Measurements from ENCODE around the gene CCDC117.
"Not testable (repeated sequence)": the region's sequence is repeated elsewhere in the genome, so short reads cannot be mapped to it uniquely, and the experiment has no call there.

CCDC117 gene

DNA sequence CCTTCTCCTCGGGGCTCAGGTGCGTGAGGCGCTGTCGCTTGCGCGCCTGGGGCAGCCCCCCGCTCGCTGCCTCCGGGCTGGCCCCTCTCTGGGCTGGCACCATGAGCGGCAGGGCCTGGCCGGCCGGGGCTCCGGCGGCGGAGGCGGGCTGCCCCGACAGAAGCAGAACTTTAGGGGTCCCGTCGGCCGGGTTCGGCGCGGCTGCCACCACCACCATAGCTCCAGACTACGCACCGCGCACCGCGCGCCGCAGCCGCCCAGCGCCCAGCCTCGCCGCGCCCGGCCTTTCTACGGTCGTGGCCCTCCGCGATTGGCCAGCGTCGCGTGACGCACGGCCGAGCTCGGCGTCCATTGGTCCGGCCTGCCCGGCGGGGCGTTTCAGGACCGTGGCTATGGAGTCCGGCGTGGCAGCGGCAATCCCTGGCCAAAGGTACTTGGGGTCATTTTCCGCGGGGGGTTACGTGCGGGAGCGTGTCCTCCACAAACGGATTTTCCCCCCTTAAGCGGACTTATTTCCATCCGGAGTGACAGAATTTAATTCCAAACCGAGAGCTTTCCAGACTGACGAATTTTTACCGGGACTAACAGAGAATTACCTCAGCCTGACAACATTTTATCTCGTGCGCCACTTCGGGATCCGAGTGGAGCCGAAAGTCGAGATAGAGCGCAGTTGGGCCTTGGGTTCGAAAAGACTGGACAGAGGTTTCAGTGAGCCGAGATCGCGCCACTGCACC is 28.0 kb downstream of the CCDC117 start, which contains the start of gene XBP1:
XBP1 (minus strand) TSS at position 262 of the 734 bp plus-strand sequence.
- TF ChIP-seq, protein P1, sequence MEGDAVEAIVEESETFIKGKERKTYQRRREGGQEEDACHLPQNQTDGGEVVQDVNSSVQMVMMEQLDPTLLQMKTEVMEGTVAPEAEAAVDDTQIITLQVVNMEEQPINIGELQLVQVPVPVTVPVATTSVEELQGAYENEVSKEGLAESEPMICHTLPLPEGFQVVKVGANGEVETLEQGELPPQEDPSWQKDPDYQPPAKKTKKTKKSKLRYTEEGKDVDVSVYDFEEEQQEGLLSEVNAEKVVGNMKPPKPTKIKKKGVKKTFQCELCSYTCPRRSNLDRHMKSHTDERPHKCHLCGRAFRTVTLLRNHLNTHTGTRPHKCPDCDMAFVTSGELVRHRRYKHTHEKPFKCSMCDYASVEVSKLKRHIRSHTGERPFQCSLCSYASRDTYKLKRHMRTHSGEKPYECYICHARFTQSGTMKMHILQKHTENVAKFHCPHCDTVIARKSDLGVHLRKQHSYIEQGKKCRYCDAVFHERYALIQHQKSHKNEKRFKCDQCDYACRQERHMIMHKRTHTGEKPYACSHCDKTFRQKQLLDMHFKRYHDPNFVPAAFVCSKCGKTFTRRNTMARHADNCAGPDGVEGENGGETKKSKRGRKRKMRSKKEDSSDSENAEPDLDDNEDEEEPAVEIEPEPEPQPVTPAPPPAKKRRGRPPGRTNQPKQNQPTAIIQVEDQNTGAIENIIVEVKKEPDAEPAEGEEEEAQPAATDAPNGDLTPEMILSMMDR (conservative IDR thresholded peaks at IDR 0.05), result no peak
- peak within 1 kb of the TSS; percentile 97 for H3K27ac ChIP-seq

DNA sequence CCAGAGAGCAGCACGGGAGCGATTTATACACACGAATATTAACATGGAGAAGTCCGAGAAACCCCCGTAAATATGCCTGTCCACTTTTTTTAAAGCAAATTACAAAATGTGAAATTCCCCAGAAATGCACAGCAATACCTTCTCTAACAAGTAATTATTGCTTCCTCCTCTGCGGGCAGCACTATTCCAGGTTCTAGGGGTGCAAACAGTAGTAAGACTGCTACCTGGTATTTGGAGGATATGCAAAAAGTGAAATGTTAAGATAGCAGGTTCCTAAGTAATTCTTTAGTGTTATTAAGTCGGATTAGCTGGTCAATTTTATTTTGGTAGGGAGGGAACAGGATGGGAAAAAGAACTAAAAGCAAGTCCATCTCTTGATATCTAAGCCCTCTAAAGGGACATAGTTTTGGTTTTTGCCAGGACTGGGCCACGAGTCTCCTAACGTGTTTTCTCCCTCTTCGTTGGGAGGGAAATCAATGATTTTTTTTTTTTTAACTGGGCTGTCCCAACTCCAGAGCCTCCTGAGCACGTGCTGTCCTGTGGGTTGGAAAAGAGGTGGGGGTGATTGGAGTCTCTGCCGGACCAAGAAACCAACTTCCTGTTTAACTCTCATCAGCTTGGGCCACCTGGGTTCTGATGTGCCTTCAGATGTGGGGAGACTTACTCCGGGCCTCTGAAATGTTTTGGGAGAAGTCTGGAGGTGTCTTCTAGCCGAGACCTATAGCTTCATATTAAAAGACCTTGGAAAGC is 29.5 kb downstream of the CCDC117 start:
- TF ChIP-seq, protein P1 (conservative IDR thresholded peaks at IDR 0.05), result no peak

DNA sequence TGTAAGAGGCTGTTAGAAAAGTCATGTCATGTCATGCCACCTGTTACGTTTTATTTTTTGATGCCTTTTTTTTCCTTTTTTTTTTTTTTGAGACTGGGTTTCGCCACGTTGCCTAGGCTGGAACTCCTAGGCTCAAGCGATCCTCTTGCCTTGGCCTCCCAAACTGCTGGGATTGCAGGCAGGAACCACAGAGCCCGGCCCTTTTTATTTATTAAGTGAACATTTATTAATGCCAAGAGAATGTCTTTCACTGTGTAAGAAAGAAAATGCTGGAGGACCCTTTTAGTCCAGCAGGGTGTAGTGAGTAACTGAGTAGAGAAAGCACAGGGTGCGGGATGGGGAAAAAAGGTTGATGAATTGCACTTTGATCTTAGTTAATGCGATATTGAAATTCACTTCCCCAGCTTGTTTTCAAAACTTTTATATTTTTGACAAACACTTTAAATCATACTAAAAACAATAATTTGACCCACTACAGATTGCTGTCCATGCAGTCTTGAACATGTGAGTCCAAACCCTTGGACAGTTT is 30.2 kb downstream of the CCDC117 start:
- TF ChIP-seq, protein P1 (conservative IDR thresholded peaks at IDR 0.05), result no peak
- H3K27ac ChIP-seq, result peak overlapping the region; percentile 97

More for the DNA sequence above, 29.5 kb downstream of the CCDC117 start:
- peak overlapping the region; percentile 97 for H3K27ac ChIP-seq

DNA sequence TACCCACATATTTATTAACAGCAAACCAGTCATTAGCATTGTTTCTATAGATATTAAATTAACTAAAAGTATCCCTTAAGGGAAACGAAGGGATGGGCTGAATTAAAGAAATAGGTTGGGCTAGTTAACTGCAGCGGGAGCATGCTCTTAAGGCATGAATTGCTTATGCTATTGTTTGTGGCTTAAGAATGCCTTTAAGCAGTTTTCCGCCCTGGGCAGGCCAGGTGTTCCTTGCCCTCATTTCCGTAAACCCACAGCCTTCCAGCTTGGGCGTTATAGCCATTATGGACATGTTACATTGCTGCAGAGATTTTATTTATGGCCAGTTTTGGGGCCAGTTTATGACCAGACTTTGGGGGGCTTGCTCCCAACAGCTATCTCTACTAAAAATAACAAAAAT is 32.9 kb downstream of the CCDC117 start:
- H3K27ac ChIP-seq, result not testable (repeated sequence)

DNA sequence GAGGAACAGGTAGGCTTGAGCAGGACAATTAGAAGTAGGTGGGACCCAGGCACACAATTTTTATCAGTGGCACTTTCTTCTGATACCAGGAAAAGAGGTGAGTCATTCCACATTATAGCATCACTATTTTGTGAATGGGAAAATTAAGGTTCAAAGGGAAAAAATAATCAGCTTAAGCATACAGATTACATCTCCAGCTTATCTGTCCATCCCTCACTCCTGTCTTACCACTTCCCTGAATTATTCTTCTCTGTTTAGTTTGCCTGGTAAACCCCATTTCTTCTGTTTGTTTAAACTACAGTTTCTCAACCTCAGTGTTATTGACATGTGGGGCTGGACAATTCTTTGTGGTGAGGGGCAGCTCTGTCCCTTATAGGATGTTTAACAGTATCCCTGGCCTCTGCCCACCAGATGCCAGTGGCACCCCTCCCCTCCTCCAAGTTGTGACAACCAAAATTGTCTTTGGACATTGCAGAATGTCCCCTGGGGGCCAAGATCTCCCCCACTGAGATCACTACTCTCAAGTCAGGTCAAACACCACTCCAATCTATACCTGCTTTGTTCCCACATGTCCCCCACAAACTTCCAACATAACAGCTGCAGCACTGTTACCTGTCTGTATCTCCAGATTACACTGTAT is 36.3 kb downstream of the CCDC117 start:
- H3K27ac ChIP-seq, result no peak overlapping the region
- TF ChIP-seq, protein P1 (conservative IDR thresholded peaks at IDR 0.05), result no peak

DNA sequence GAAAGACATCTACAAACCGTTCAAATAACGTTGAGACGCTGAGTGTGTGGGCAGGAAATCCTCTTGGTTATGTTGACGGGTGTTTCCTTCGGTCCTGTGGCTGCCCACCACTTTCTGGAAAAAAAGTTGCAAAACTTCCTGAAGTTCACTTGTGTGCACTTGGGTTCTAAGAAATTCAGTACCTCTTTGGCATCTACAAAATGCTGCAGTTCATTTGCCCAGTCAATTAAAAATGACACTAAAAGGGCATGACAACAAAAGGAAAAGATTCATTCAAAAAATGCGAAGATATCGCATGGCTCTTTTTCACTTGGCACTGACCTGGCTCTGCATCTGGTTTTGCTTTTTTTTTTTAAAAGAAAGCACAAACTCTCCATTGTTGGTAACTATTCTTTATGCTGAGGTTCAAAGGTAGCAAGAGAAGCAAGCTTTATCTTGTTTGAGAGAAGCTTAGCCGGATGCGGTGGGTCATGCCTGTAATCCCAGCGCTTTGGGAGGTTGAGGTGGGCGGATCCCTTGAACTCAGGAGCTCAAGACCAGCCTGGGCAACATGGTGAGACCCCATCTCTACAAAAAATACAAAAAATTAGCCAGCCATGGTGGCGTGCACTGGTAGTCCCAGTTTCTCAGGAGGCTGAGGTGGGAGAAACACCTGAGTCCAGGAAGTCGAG is 38.5 kb downstream of the CCDC117 start:
- no peak overlapping the region for H3K27ac ChIP-seq

DNA sequence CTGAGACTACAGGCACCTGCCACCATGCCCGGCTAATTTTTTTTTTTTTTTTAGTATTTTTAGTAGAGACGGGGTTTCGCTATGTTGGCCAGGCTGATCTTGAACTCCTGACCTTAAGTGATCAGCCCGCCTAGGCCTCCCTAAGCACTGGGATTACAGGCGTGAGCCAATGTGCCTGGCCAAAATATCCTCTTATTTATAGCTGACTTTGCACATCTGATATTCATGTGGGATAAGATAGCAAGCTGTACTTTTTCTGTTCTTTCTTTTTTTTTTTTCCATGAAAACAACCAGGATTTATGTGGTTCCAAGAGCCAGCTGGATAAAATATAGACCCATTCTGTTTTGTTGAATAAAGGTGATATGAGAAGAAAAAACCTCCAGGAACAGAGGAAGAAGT is 40.0 kb downstream of the CCDC117 start:
- TF ChIP-seq, protein P1 (conservative IDR thresholded peaks at IDR 0.05), result no peak
- peak overlapping the region; percentile 73 for H3K27ac ChIP-seq

More for the DNA sequence above, 38.5 kb downstream of the CCDC117 start:
- TF ChIP-seq, protein P1 (conservative IDR thresholded peaks at IDR 0.05), result no peak
